ENCODE data around the gene OSBPL10.

The OSBPL10 gene

DNA sequence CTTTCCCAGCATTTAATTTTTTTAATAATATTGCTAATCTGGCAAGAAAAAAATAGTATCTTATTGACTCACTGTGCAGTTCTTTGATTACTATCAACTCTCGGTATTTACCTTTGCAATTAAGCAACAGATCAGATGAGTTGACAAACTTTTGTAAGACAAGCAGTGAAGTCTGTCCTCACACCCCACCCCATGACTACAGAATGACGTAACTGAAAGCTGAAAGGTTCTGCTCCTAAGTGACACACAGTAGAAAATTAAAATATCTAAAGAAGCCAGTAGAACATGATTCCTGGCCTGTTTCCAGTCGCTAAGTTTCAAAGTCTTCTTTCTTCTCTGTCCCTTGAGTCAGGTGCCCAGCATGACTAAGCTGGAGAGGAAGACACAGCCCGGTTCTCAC, 312.8 kb downstream of the OSBPL10 start:
- H3K4me3 ChIP-seq (ENCODE audit: low read depth, low read length): no peak overlapping the region
- DNase-seq (ENCODE audit: low read depth): no peak

- H3K4me3 ChIP-seq (ENCODE audit: low read depth, low read length): no peak overlapping the region
- DNase-seq (ENCODE audit: low read depth): no peak
These were observed 313.5 kb downstream of the OSBPL10 start for GRCh38 chr3:31667582-31667981.

GRCh38 chr3:31664031-31664430, 317.0 kb downstream of the OSBPL10 start:
- no peak for DNase-seq (ENCODE audit: low read depth)
- H3K4me3 ChIP-seq (ENCODE audit: low read depth, low read length): no peak overlapping the region

DNA sequence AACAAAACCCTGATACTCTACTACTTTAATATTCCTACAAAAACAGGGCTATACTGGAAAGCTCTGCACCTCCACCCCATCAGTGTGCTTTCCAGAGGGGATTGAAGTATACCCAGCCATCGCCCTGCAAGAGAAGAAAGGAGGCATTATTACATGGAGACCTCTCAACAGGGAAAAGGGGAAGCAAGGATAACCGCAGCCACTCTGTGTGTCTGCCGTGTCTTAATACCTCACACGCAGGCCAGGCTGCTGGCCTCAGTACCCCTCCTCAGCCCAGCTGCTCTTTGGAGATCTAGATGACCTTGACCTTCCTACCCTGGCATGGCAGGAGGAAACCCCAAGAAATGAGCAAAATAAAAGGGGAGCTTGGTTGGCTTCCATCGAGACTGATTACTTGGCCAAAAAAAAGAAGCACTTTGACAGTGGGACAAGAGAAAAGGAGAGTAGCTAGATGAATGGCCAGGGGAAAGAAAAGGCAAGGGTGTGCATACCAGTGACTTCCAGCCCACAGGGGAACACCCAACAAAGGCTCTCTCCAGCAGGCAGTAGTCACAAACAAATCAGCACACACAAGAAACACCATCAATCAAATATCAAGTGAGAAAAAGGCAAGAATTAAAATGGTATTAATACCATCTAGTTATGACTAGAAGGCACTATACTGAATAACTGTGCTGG, 318.9 kb downstream of the OSBPL10 start:
- H3K4me3 ChIP-seq (ENCODE audit: low read depth, low read length): no peak overlapping the region
- DNase-seq (ENCODE audit: low read depth): no peak

DNA sequence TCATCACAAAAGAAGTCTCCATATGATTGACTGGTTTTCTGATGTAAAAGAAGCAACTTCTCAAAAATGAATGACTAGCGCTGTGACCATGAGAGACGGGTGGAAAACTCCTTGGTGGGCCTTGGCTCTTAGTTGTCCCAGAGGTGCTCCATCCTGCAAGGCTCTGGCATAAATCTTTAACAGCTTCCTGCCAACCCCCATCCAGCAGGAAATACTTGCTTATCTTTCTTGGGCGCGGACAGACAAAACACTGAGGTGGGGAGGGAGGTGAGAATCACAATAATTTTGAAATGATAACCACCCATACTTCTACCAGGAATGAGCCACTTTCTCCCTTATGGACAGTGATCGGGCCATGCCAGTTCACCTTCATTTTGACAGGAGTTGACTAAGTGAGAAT, 319.8 kb downstream of the OSBPL10 start:
- no peak for DNase-seq (ENCODE audit: low read depth)
- H3K4me3 ChIP-seq (ENCODE audit: low read depth, low read length): no peak overlapping the region

DNA sequence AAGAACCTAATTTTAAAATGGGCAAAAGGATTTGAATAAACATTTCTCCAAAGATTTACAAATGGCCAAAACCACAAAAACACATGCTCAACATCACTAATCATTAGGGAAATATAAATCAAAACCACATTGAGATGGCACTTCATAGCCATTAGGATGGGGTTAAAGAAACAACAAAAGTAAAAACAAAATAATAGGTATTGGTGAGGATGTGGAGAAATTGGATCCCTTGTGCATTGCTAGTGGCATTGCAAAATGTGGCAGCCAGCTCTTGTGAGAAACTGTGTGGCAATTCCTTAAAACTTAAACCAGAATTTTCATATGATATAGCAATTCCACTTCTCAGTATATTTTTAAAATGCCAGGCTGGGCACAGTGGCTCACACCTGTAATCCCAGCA, 321.8 kb downstream of the OSBPL10 start:
- DNase-seq (ENCODE audit: low read depth): no peak
- no peak overlapping the region for H3K4me3 ChIP-seq (ENCODE audit: low read depth, low read length)

- no peak overlapping the region for H3K4me3 ChIP-seq (ENCODE audit: low read depth, low read length)
- DNase-seq (ENCODE audit: low read depth): no peak
These were observed 326.1 kb downstream of the OSBPL10 start for GRCh38 chr3:31654998-31655397.

DNA sequence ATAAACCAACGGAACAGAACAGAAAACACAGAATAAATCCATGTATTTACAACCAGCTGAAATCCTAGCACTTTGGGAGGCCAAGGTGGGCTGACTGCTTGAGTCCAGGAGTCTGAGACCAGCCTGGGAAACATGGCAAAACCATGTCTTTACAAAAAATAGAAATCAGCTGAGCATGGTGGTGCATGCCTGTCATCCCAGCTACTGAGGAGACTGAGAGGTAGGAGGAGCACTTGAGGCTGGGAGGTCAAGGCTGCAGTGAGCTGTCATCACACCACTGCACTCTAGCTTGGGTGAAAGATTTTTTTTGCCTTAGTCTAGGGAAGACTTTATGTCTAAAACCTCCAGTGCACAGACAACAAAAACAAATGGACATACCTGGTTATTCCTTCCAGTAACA, 327.6 kb downstream of the OSBPL10 start:
- H3K4me3 ChIP-seq (ENCODE audit: low read depth, low read length): no peak overlapping the region
- DNase-seq (ENCODE audit: low read depth): no peak

DNA sequence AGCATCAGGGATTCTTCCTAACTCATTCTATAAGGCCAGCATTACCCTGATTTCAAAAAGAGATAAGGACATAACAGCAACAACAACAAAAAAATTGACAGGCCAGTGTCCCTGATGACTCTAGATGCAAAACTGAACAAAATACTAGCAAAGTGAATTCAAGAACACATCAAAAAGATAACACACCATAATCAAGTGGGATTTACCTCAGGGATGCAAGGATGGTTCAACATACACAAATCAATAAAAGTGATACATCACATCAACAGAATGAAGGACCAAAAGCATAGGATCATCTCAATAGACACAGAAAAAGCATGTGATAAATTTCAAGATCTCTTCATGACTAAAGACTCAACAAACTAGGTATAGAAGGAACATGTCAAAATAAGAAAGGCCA, 328.8 kb downstream of the OSBPL10 start:
- DNase-seq (ENCODE audit: low read depth): no peak
- no peak overlapping the region for H3K4me3 ChIP-seq (ENCODE audit: low read depth, low read length)

- no peak overlapping the region for H3K4me3 ChIP-seq (ENCODE audit: low read depth, low read length)
- DNase-seq (ENCODE audit: low read depth): no peak
These were observed 332.6 kb downstream of the OSBPL10 start for GRCh38 chr3:31648286-31648968.

DNA sequence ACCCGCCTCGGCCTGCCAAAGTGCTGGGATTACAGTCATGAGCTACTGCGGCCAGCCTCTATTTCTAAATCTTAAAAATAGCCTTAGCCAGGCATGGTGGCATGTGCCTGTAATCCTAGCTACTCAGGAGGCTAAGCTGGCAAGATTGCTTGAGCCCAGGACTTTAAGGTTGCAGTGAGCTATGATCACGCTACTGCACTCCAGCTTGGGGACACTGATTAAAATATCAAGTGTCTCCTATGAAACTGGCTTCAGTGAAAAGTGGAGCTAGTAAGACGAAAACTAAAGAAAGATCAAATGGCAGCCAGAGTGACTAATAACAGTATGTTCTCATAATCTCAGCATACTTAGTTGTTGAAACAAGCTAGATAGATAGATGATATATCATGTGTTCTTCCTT, 335.8 kb downstream of the OSBPL10 start:
- DNase-seq (ENCODE audit: low read depth): no peak
- H3K4me3 ChIP-seq (ENCODE audit: low read depth, low read length): no peak overlapping the region

DNA sequence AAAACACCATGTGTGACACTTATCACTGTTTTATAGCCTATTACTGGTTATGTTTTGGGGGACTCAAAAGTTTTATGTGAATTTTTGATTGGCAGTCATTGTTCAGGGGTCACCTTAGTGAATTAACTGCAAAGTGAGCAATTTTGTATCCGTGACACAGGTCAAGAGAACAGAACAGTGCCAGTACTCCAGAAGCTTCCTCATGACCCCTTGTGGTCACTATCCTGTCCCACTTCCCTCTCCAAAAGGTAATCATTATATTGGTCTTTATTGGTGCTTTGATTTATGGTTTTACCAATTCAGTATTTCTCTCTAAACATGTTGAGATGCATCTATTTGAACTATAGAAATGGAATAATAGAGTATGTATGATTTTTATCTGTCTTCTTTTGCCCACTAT, 341.2 kb downstream of the OSBPL10 start:
- no peak for DNase-seq (ENCODE audit: low read depth)

DNA sequence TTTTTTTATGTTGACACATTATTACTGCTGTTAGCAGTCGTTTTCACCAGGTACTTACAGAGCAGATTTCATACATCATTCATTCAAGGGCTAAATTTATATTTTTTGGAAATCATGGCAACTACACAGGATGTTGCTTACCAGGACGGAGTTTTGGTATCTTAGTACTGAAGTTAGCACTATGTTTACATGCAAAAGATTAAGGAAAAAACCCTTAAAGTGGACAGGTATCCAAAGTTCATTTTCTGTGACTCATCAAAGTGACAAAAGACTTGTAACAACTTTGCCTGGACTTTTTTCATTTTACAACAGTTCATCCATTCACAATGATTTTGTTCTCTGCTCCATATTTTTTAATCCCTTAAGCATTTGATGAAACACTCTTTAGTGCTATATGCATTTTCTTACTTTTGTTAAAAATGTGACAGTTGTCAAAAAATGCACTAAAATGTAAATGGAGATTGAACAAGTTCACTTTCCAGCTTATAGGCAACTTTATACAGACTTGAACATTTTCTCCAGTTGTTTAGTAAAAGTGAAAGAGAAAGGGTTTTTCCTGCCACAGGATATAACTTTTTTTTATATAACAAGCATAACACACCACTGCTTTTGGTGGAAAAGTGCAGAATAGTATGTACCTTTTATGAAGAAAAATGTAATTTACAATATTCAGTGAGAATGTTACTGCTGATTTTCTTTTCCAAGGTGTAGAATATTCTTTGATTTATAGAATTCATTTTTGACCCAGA, 344.2 kb downstream of the OSBPL10 start:
- H3K4me3 ChIP-seq (ENCODE audit: low read depth, low read length): no peak overlapping the region
- DNase-seq (ENCODE audit: low read depth): no peak

More for the DNA sequence above, 341.2 kb downstream of the OSBPL10 start:
- no peak overlapping the region for H3K4me3 ChIP-seq (ENCODE audit: low read depth, low read length)

GRCh38 chr3:31636049-31636448, 345.0 kb downstream of the OSBPL10 start:
- DNase-seq (ENCODE audit: low read depth): no peak
- no peak overlapping the region for H3K4me3 ChIP-seq (ENCODE audit: low read depth, low read length)

GRCh38 chr3:31635545-31635944, 345.5 kb downstream of the OSBPL10 start:
- no peak for DNase-seq (ENCODE audit: low read depth)
- no peak overlapping the region for H3K4me3 ChIP-seq (ENCODE audit: low read depth, low read length)

DNA sequence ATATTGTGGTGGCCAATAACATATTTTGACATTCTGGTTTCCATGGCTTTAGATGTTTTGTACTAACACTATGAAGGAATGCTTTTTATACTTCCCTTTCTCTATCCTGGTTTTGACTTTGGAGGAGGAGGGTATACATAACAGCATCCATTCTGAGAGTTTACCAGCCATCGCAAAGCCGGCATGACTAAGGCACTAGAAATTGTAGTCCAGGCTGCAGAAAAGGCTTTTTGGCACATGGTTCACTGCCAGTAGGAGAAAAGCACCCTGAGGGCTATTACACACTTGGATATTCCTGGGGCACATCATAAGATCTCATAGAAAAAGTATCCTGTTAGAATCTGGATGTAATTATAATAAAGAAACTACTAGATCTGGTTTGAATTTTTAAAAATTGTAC, 346.6 kb downstream of the OSBPL10 start:
- no peak overlapping the region for H3K4me3 ChIP-seq (ENCODE audit: low read depth, low read length)
- DNase-seq (ENCODE audit: low read depth): no peak

- no peak for DNase-seq (ENCODE audit: low read depth)
- no peak overlapping the region for H3K4me3 ChIP-seq (ENCODE audit: low read depth, low read length)
These were observed 352.0 kb downstream of the OSBPL10 start for GRCh38 chr3:31629054-31629453.

GRCh38 chr3:31625358-31625757, 355.7 kb downstream of the OSBPL10 start:
- DNase-seq (ENCODE audit: low read depth): no peak
- H3K4me3 ChIP-seq (ENCODE audit: low read depth, low read length): no peak overlapping the region

- DNase-seq (ENCODE audit: low read depth): no peak
- no peak overlapping the region for H3K4me3 ChIP-seq (ENCODE audit: low read depth, low read length)
These were observed 356.9 kb downstream of the OSBPL10 start for GRCh38 chr3:31624083-31624709.

DNA sequence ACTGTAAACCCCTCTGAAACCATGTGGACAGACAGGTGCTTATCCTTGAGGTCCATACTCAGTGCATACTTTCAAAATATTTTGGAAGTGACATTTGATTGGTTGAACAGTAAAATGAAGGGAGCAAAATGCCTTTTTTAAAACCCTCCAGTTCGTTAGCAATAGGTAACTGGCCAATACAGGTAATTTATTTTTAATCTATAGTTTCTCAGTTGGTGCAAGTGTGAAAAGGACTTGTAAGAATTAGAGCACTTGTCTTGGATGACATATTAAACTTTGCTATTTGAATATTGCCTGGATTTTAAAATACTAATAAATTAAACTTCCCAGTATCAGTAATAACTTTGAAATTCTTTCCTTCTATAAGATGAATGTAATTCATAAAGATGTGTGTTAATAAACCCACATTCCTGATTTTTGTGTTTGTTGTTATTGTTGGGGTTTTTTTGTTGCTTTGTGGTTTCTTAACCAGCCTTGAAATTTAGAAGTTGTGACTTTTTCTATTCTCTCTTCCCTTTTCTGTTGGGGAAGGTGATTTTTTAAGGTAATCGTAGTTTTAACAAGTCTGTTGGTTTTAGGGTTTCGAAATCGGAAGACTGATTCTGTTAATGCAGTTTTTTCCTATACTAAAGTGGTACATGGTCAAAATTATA, 358.3 kb downstream of the OSBPL10 start:
- DNase-seq (ENCODE audit: low read depth): no peak
- no peak overlapping the region for H3K4me3 ChIP-seq (ENCODE audit: low read depth, low read length)

Data from skeletal muscle cell (primary cell).